Measurements from ENCODE around the gene GRM1. TPM values are rescaled to one million over a fixed set of nuclear protein-coding genes. Genes with fewer than 3 reads are reported as not detected.

GRM1 gene
- total RNA-seq, 1 donor from 2014 or later: not detected

- H3K4me1 Mint-ChIP-seq (ENCODE audit: unreplicated experiment): no peaks in the 10 kb centered on the region
- DNase-seq (ENCODE audit: extremely low spot score, unreplicated experiment): no peak
- H3K27ac Mint-ChIP-seq (ENCODE audit: unreplicated experiment): no peak overlapping the region
- H3K9me3 Mint-ChIP-seq (ENCODE audit: unreplicated experiment): no peaks in the 10 kb centered on the region
- H3K4me3 Mint-ChIP-seq (ENCODE audit: unreplicated experiment): no peak overlapping the region
- no peaks in the 10 kb centered on the region for H3K36me3 Mint-ChIP-seq (ENCODE audit: unreplicated experiment)
- H3K27me3 Mint-ChIP-seq (ENCODE audit: unreplicated experiment): no peaks in the 10 kb centered on the region
- TF ChIP-seq, protein P1, sequence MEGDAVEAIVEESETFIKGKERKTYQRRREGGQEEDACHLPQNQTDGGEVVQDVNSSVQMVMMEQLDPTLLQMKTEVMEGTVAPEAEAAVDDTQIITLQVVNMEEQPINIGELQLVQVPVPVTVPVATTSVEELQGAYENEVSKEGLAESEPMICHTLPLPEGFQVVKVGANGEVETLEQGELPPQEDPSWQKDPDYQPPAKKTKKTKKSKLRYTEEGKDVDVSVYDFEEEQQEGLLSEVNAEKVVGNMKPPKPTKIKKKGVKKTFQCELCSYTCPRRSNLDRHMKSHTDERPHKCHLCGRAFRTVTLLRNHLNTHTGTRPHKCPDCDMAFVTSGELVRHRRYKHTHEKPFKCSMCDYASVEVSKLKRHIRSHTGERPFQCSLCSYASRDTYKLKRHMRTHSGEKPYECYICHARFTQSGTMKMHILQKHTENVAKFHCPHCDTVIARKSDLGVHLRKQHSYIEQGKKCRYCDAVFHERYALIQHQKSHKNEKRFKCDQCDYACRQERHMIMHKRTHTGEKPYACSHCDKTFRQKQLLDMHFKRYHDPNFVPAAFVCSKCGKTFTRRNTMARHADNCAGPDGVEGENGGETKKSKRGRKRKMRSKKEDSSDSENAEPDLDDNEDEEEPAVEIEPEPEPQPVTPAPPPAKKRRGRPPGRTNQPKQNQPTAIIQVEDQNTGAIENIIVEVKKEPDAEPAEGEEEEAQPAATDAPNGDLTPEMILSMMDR (IDR thresholded peaks at IDR 0.05): no peak
These were observed 224.8 kb downstream of the GRM1 start for GRCh38 chr6:146253691-146254090.

GRCh38 chr6:146258206-146258605 lies 229.3 kb downstream of the GRM1 start:
- peaks cover 5% of the 10 kb centered on the region for H3K27me3 Mint-ChIP-seq (ENCODE audit: unreplicated experiment)
- no peaks in the 10 kb centered on the region for H3K4me1 Mint-ChIP-seq (ENCODE audit: unreplicated experiment)
- no peak overlapping the region for H3K27ac Mint-ChIP-seq (ENCODE audit: unreplicated experiment)
- no peaks in the 10 kb centered on the region for H3K9me3 Mint-ChIP-seq (ENCODE audit: unreplicated experiment)
- no peaks in the 10 kb centered on the region for H3K36me3 Mint-ChIP-seq (ENCODE audit: unreplicated experiment)
- DNase-seq (ENCODE audit: extremely low spot score, unreplicated experiment): no peak
- H3K4me3 Mint-ChIP-seq (ENCODE audit: unreplicated experiment): no peak overlapping the region
- TF ChIP-seq, protein P1 (IDR thresholded peaks at IDR 0.05): no peak

- no peaks in the 10 kb centered on the region for H3K9me3 Mint-ChIP-seq (ENCODE audit: unreplicated experiment)
- H3K4me3 Mint-ChIP-seq (ENCODE audit: unreplicated experiment): no peak overlapping the region
- no peaks in the 10 kb centered on the region for H3K36me3 Mint-ChIP-seq (ENCODE audit: unreplicated experiment)
- TF ChIP-seq, protein P1 (IDR thresholded peaks at IDR 0.05): no peak
- no peaks in the 10 kb centered on the region for H3K4me1 Mint-ChIP-seq (ENCODE audit: unreplicated experiment)
- no peak for DNase-seq (ENCODE audit: extremely low spot score, unreplicated experiment)
- peaks cover 5% of the 10 kb centered on the region for H3K27me3 Mint-ChIP-seq (ENCODE audit: unreplicated experiment)
- H3K27ac Mint-ChIP-seq (ENCODE audit: unreplicated experiment): no peak overlapping the region
These were observed 232.0 kb downstream of the GRM1 start for GRCh38 chr6:146260886-146261285.

DNA sequence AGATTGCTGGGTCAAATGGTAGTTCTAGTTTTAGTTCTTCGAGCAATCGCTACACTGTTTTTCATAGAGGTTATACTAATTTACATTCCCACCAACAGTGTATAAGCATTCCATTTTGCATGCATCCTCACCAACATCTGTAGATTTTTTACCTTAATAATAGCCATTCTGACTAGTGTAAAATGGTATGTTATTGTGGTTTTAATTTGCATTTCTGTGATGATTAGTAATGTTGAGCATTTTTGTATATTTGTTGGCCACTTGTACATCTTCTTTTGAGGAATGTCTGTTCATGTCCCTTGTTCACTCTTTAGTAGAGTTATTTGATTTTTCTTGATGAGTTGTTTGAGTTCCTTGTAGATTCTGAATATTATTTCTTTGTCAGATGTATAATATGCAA lies 236.2 kb downstream of the GRM1 start:
- no peak overlapping the region for H3K27ac Mint-ChIP-seq (ENCODE audit: unreplicated experiment)
- H3K4me1 Mint-ChIP-seq (ENCODE audit: unreplicated experiment): no peaks in the 10 kb centered on the region
- H3K36me3 Mint-ChIP-seq (ENCODE audit: unreplicated experiment): no peaks in the 10 kb centered on the region

DNA sequence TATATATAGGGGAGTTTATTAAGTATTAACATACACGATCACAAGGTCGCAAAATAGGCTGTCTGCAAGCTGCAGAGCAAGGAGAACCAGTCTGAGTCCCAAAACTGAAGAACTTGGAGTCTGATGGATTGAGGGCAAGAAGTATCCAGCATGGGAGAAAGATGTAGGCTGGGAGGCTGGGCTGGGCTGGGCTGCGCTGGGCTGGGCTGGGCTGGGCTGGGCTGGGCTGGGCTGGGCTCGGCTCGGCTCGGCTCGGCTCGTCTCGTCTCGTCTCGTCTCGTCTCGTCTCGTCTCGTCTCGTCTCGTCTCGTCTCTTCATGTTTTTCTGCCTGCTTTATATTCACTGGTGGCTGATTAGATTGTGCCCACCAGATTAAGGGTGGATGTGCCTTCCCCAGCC lies 238.6 kb downstream of the GRM1 start:
- Mint-ChIP-seq H3K4me1 (ENCODE audit: unreplicated experiment) (no peaks in the 10 kb centered on the region), H3K27me3 (ENCODE audit: unreplicated experiment) (peaks cover 4% of the 10 kb centered on the region), H3K9me3 (ENCODE audit: unreplicated experiment) (no peaks in the 10 kb centered on the region), H3K27ac (ENCODE audit: unreplicated experiment) (no peak overlapping the region), H3K36me3 (ENCODE audit: unreplicated experiment) (no peaks in the 10 kb centered on the region), H3K4me3 (ENCODE audit: unreplicated experiment) (no peak overlapping the region)
- no peak for DNase-seq (ENCODE audit: extremely low spot score, unreplicated experiment)
- TF ChIP-seq, protein P1 (IDR thresholded peaks at IDR 0.05): no peak

More for the DNA sequence above, 236.2 kb downstream of the GRM1 start:
- no peaks in the 10 kb centered on the region for H3K9me3 Mint-ChIP-seq (ENCODE audit: unreplicated experiment)
- peaks cover 5% of the 10 kb centered on the region for H3K27me3 Mint-ChIP-seq (ENCODE audit: unreplicated experiment)
- H3K4me3 Mint-ChIP-seq (ENCODE audit: unreplicated experiment): no peak overlapping the region
- no peak for DNase-seq (ENCODE audit: extremely low spot score, unreplicated experiment)
- TF ChIP-seq, protein P1 (IDR thresholded peaks at IDR 0.05): no peak
